Stimulated activated CD8-positive, alpha-beta memory T cell treated with anti-CD3 and anti-CD28 coated beads, Interleukin-4, amount 100 ng/mL, for 24 hours (primary cell): ENCODE measurements around the gene UNC45A.
"Not testable (repeated sequence)": the region's sequence is repeated elsewhere in the genome, so short reads cannot be mapped to it uniquely, and the experiment has no call there.

Source experiments
- DNase-seq: peaks from one replicate; pipeline ENCODE4 v3.0.0-alpha.2; 2020; ENCODE audit warnings: low read depth

UNC45A gene

DNA sequence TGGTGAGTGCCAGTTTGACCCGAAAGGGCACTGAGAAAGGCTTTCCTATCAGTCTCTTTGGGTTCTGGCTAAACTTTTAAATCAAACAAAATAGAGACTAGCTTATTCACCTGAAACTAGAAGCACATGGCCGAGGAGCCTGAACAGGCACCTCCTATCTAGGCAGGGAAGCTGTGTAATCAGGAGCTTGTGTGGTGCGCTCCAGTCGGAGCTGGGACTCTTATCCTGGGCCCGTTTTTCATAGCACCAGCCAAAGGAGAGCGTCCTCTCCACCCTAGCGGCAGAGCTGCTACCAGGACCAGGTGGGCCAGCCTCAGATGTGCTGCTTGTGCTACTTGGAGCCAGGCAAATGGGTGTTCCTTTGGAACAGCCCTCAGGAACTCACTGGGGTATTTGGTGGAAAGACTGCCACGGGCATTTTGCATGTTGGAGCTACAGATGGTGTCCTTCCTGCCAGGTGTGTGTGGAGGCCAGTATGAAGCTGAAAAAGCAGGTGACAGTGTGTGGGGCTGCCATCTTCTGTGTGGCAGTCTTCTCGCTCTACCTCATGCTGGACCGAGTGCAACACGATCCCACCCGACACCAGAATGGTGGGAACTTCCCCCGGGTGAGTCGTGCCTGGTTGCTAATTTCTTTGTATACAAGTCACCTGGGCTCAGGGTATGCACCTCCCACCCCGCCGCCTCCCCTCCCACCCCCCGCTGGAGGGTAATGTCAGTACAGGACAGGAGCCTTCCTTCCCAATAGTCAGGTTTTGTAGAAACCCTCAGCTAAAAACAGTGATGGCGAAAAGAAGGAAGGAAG, 31.1 kb upstream of the UNC45A start:
- no peak for DNase-seq

- DNase-seq, result no peak
These were observed 30.3 kb upstream of the UNC45A start for GRCh38 chr15:90904746-90905145.

DNA sequence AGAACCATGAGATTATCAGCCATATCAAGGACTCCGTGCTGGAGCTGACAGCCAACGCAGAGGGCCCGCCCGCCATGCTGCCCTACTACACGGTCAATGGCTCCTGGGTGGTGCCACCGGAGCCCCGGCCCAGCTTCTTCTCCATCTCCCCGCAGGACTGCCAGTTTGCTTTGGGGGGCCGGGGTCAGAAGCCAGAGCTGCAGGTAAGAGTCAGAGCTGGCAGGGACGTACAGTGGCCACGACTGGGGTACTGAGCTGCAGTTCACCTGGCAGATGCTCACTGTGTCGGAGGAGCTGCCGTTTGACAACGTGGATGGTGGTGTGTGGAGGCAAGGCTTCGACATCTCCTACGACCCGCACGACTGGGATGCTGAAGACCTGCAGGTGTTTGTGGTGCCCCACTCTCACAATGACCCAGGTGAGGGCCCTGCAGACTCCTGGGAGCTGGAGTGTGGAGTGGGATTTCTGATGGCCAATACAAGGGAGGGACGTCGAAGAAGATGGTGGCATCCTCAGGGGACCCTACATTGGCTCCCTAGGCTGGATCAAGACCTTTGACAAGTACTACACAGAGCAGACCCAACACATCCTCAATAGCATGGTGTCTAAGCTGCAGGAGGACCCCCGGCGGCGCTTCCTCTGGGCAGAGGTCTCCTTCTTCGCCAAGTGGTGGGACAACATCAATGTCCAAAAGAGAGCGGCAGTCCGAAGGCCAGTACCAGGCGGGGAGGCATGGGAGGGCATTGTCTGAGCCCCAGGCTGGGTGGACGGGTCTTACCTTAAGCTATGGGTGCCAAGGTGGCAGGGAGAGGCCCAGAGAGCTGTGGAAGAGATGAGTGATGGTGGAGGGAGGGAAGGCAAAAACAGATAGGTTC, 29.5 kb upstream of the UNC45A start:
- DNase-seq, result no peak

DNA sequence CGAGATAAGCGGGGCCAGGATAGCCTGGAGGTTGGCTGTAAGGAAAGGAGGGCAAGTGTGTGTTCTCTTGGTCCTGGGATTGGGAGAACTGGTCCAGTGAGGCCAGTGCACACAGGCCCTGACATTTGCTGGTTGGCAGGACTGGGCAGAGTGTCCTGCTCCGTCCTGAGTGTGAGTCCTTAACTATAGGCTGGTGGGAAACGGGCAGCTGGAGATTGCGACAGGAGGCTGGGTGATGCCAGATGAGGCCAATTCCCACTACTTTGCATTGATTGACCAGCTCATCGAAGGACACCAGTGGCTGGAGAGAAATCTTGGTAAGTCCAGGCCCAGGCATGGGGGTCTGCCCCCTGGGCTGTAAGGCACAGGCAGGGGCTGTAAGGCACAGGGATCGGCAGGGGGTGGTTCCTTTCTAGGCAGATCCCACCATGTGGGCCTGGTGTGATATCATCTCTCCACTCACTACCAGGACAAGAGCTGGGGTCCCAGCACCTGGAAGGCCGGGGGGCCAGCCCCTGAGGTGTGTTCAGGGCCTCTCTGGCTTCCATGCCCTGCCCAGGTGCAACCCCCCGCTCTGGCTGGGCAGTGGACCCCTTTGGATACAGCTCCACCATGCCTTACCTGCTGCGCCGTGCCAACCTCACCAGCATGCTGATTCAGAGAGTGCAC, 28.8 kb upstream of the UNC45A start:
- DNase-seq, result no peak

DNA sequence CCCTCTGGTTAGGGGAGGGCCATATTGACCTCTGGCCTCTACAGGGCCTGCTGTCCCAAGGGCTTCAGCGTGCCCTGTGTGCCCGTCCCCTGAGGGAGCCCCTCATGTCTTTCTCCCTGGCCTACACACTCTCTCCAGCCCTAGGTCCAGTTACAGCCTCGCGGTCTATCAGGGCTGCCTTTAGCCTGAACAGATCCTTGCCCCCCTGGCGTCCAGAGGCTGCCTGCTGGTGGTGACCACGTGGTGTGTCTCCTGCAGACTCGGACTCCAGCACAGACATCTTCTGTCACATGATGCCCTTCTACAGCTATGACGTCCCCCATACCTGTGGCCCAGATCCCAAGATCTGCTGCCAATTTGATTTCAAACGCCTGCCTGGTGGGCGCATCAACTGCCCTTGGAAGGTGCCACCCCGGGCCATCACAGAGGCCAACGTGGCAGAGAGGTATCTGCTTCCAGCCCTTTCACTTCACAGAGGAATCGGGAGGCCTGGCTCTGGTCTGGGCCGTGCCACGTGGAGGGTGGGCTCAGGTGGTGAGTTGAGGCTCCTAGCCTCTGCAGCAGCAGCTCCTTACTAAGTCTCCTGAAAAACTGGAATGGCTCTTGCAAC, 27.9 kb upstream of the UNC45A start:
- no peak for DNase-seq

GRCh38 chr15:90907838-90908507, 27.1 kb upstream of the UNC45A start:
- DNase-seq, result no peak

DNA sequence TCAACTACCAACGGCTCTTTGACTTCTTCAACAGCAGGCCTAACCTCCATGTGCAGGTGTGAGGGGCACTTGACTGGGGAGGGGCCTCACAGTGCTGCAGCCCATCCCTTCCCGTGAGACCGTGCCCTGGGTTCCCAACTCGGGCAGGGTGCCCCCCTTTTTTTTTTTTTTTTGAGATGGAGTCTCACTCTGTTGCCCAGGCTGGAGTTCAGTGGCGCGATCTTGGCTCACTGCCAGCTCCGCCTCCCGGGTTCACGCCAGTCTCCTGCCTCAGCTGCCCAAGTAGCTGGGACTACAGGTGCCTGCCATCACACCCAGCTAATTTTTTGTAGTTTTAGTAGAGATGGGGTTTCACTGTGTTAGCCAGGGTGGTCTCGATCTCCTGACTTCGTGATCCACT, 25.6 kb upstream of the UNC45A start:
- not testable (repeated sequence) for DNase-seq

DNA sequence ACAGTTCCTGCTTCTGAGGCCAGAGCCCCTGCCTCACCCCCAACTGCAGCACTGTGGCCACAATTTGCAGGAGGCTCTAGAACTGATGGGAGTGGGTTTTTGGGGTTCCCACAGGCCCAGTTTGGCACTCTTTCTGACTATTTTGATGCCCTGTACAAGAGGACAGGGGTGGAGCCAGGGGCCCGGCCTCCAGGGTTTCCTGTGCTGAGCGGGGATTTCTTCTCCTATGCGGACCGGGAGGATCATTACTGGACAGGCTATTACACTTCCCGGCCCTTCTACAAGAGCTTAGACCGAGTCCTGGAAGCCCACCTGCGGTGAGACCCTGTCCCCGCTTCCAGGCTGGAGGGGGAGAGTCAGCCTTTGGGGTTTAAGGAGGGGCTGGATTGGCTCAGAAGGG, 25.1 kb upstream of the UNC45A start:
- no peak for DNase-seq

- no peak for DNase-seq
These were observed 24.4 kb upstream of the UNC45A start for GRCh38 chr15:90910441-90911301.

- DNase-seq, result no peak
These were observed 23.8 kb upstream of the UNC45A start for GRCh38 chr15:90911302-90911623.

- DNase-seq, result no peak
These were observed 22.9 kb upstream of the UNC45A start for GRCh38 chr15:90911906-90912769.

- no peak for DNase-seq
These were observed 22.4 kb upstream of the UNC45A start for GRCh38 chr15:90912770-90913075.

GRCh38 chr15:90913398-90913944, 21.6 kb upstream of the UNC45A start:
- no peak for DNase-seq

GRCh38 chr15:90914305-90915080, 20.6 kb upstream of the UNC45A start:
- DNase-seq, result no peak

DNA sequence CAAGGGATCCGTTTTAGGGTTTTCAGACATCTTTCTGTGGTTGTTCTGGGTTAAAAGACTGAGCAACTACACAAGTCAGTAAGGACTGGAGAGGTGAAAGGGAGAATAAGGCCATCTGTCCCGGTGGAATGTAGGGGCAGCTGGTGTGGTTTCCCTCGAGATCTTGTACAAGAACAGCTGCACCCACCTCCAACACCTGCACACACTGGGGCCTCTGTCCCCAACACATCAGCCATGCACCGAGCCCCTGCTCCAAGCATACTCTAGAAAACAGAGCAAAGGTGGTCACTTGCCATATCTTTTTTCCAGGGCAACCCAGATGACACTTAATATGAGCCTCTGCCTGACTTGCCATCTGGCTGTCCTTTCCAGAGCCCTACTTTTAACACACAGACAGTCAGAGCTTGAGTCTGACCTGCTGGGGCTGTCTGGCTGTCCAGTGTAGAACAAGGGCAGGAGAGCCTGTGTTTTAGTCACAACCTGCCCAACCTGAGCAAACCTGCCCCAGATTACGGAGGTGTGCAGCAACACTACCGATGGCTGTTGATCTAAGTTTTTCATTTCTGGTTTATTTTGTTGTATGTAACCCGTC, 19.8 kb upstream of the UNC45A start:
- no peak for DNase-seq

- DNase-seq, result no peak
These were observed 19.2 kb upstream of the UNC45A start for GRCh38 chr15:90915808-90916440.

DNA sequence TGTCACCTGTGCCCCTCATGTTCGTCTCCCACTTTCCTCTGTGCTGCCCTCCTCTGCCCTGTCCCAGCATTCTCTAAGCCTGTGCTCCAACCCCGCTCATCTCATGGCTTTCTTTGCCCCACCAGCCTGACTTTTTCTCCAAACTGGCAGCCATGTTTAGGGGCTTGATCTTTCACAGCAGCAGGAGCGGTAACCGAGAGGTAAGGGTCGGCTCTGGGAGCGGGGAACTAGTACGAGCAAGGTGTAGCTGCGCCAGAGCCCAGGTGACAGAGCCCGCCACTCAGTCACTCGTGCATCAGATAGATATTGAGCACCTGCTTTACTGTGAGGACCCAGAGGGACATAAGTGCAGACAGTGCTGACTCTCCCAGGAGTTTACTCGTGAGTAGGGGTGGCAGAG, 18.6 kb upstream of the UNC45A start:
- DNase-seq, result no peak

GRCh38 chr15:90917569-90917968, 17.5 kb upstream of the UNC45A start:
- DNase-seq, result no peak
